Vagina (tissue), 2 donors: ENCODE data around the gene CTBP2. TPM values are rescaled to one million over a fixed set of nuclear protein-coding genes. Genes with fewer than 3 reads are reported as not detected.

Experiments used
- DNase-seq, 2 donors: peaks; one replicate each; pipeline ENCODE4 v3.0.0-alpha.2; 2017; ENCODE audit errors: extremely low spot score in 2 of 2
- H3K27ac ChIP-seq: fragments of 200-600 bp; sonication (generic); one replicate; pipeline ENCODE4 v1.5.1; 2019
- H3K27me3 ChIP-seq: fragments of 200-600 bp; sonication (generic); one replicate; pipeline ENCODE4 v1.5.1; 2019
- H3K36me3 ChIP-seq, 2 donors: fragments of 200-600 bp; sonication (generic); one replicate each; pipeline ENCODE4 v1.5.1; 2017 to 2019
- H3K4me1 ChIP-seq: fragments of 200-600 bp; sonication (generic); one replicate; pipeline ENCODE4 v1.5.1; 2019
- H3K4me3 ChIP-seq, 2 donors: fragments of 200-600 bp; sonication (generic); 1 replicate in 1 of 2; 2 replicates in 1 of 2; pipeline ENCODE4 v1.5.1; 2016 to 2019
- H3K9me3 ChIP-seq: fragments of 200-600 bp; sonication (generic); one replicate; pipeline ENCODE4 v1.5.1; 2019
- CTCF ChIP-seq, 3 experiments: fragments of 450-650 bp in 2 of 3; fragments of 200-600 bp in 1 of 3; sonication (generic) in 1 of 3; IDR thresholded peaks; one replicate each; pipeline ENCODE4 v1.5.1; 2017 to 2019; ENCODE audit warnings: antibody characterized with exemption in 3 of 3, mild to moderate bottlenecking in 2 of 3, moderate library complexity in 2 of 3
- POLR2A ChIP-seq, 2 donors: fragments of 450-650 bp; IDR thresholded peaks; one replicate each; pipeline ENCODE4 v1.6.1; 2017; ENCODE audit warnings: antibody characterized with exemption in 2 of 2, mild to moderate bottlenecking in 2 of 2, moderate library complexity in 2 of 2
- POLR2AphosphoS5 ChIP-seq, 2 donors: sonication (generic); formaldehyde crosslinking; IDR thresholded peaks; one replicate each; pipeline ENCODE4 v1.9.0; 2017; ENCODE audit warnings: antibody characterized with exemption in 2 of 2, mild to moderate bottlenecking in 2 of 2, low read depth in 1 of 2; ENCODE audit not compliant: insufficient read depth in 1 of 2
- intact Hi-C: fragments of 100-400 bp; cut with DNase I; formaldehyde crosslinking; loops from one replicate; pipeline ENCODE4 v1.15.1; 2023
- total RNA-seq: library from RNA; depleted of rRNA; stranded (reverse); fragments of >200 nt; gene quantifications from one replicate; pipeline ENCODE4 v1.2.3, GENCODE V29; 2016

The CTBP2 gene
- total RNA-seq, 1 donor from 2014 or later: 74.4 TPM

GRCh38 chr10:124961248-124961570 lies 199.2 kb downstream of the CTBP2 start:
- Histone ChIP-seq H3K27me3 (no peaks in the 10 kb centered on the region), H3K9me3 (no peaks in the 10 kb centered on the region), H3K4me1 (peaks cover 31% of the 10 kb centered on the region), H3K4me3 (no peak overlapping the region), H3K27ac (no peak overlapping the region), H3K36me3 (peaks cover 0 to 4% of the 10 kb centered on the region in 2 donors)
- intact Hi-C loops: no loop called here
- TF ChIP-seq CTCF (IDR thresholded peaks at IDR 0.05) (no peak), POLR2A (IDR thresholded peaks at IDR 0.05) (no peak), POLR2AphosphoS5 (IDR thresholded peaks at IDR 0.05; ENCODE audit: insufficient read depth in 1 of 2, low read depth in 1 of 2) (no peak)
- DNase-seq: no peak

DNA sequence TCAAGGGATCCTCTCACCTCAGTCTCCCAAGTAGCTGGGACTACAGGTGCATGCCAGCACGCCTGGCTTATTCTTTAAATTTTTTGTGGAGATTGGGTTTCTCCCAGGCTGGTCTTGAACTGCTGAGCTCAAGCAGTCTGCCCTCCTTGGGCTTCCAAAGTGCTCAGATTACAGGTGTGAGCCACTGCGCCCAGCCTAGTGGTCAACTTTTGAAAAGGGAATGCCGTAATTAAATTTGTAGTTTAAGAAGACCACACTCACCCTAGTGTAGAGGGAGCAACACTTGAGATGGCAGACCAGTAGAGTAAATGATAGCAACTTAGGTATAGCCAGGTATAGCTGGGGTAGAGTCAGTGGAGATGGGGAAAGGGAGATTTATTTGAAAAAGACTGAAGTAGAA lies 200.8 kb downstream of the CTBP2 start:
- Histone ChIP-seq H3K36me3 (no peaks in the 10 kb centered on the region), H3K4me1 (peaks cover 46% of the 10 kb centered on the region), H3K27me3 (no peaks in the 10 kb centered on the region), H3K9me3 (no peaks in the 10 kb centered on the region), H3K4me3 (no peak overlapping the region), H3K27ac (no peak overlapping the region)
- intact Hi-C loops: no loop called here
- DNase-seq: no peak
- TF ChIP-seq CTCF (IDR thresholded peaks at IDR 0.05): no peak
- no peak for TF ChIP-seq POLR2A (IDR thresholded peaks at IDR 0.05)
- TF ChIP-seq POLR2AphosphoS5 (IDR thresholded peaks at IDR 0.05; ENCODE audit: insufficient read depth in 1 of 2, low read depth in 1 of 2): no peak

DNA sequence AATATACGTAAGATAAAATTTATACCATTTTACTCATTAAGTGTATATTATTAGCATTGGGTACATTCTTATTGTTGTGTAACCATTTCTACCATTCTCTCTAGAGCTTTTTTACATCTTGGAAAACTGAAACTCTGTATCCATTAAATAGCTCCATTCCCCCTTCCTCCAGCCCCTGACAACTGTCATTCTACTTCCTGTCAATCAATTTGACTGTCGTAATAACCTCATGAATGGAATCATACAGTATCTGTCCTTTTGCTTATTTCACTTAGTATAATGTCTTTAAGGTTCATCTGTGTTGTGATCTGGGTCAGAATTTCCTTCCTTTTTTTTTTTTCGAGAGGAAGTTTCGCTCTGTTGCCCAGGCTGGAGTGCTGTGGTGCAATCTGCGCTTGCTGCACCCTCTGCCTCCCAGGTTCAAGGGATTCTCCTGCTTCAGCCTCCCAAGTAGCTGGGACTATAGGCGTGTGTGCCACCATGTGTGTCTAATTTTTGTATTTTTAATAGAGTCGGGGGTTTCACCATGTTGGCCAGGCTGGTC lies 202.9 kb downstream of the CTBP2 start:
- no peak overlapping the region for H3K27ac ChIP-seq
- no peaks in the 10 kb centered on the region for H3K36me3 ChIP-seq
- no peaks in the 10 kb centered on the region for H3K9me3 ChIP-seq
- H3K4me3 ChIP-seq: no peak overlapping the region
- intact Hi-C loops: no loop called here
- no peak for DNase-seq
- peaks cover 59% of the 10 kb centered on the region for H3K4me1 ChIP-seq
- no peaks in the 10 kb centered on the region for H3K27me3 ChIP-seq
- no peak for TF ChIP-seq CTCF (IDR thresholded peaks at IDR 0.05)
- TF ChIP-seq POLR2AphosphoS5 (IDR thresholded peaks at IDR 0.05; ENCODE audit: insufficient read depth in 1 of 2, low read depth in 1 of 2): no peak
- no peak for TF ChIP-seq POLR2A (IDR thresholded peaks at IDR 0.05)

- intact Hi-C loops: no loop called here
- Histone ChIP-seq H3K4me1 (peaks cover 53% of the 10 kb centered on the region), H3K36me3 (no peaks in the 10 kb centered on the region)
Observed at GRCh38 chr10:124956764-124957163, 203.6 kb downstream of the CTBP2 start.

More at GRCh38 chr10:124956764-124957163, 203.6 kb downstream of the CTBP2 start:
- H3K4me3 ChIP-seq: no peak overlapping the region
- H3K27me3 ChIP-seq: no peaks in the 10 kb centered on the region
- no peak overlapping the region for H3K27ac ChIP-seq
- H3K9me3 ChIP-seq: no peaks in the 10 kb centered on the region
- TF ChIP-seq POLR2AphosphoS5 (IDR thresholded peaks at IDR 0.05; ENCODE audit: insufficient read depth in 1 of 2, low read depth in 1 of 2) (no peak), CTCF (IDR thresholded peaks at IDR 0.05) (no peak), POLR2A (IDR thresholded peaks at IDR 0.05) (no peak)
- no peak for DNase-seq
